PC-3 (cell line): ENCODE measurements around the gene SCAPER.
A peak's percentile ranks its signal among the peaks of the same experiment; 100 is the strongest.
"Not testable (repeated sequence)": the region's sequence is repeated elsewhere in the genome, so short reads cannot be mapped to it uniquely, and the experiment has no call there.

Source experiments
- EZH2 ChIP-seq: fragments of 300-600 bp; sonication (generic); IDR thresholded peaks from one replicate; pipeline ENCODE4 v1.6.1; 2017; ENCODE audit warnings: antibody characterized with exemption, mild to moderate bottlenecking, low read length; ENCODE audit not compliant: unreplicated experiment
- EZH2phosphoT487 ChIP-seq: fragments of 300-600 bp; sonication (generic); IDR thresholded peaks from 2 replicates; pipeline ENCODE4 v1.6.1; 2018; ENCODE audit warnings: mild to moderate bottlenecking, antibody characterized with exemption, low read length, borderline replicate concordance
- TF ChIP-seq, protein P1 (sequence below): fragments of 300-600 bp; sonication (generic); conservative IDR thresholded peaks from 2 replicates; pipeline ENCODE4 v1.5.1; 2017; ENCODE audit warnings: antibody characterized with exemption, low read depth, mild to moderate bottlenecking, low read length

DNA sequence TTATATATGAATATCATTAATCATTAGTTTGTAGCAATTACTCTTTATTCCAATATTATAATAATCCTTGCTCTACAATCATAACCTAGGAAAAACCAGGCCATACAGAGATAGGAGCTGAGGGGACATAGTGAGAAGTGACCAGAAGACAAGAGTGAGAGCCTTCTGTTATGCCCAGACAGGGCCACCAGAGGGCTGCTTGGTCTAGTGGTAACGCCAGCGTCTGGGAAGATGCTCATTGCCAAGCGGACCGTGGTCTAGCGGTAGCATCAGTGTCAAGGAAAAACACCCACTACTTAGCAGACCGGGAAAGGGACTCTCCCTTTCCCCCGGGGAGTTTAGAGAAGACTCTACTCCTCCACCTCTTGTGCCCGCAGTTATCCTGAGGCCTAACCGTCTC is 172.8 kb downstream of the SCAPER start:
- not testable (repeated sequence) for TF ChIP-seq EZH2phosphoT487, EZH2
- TF ChIP-seq, protein P1, sequence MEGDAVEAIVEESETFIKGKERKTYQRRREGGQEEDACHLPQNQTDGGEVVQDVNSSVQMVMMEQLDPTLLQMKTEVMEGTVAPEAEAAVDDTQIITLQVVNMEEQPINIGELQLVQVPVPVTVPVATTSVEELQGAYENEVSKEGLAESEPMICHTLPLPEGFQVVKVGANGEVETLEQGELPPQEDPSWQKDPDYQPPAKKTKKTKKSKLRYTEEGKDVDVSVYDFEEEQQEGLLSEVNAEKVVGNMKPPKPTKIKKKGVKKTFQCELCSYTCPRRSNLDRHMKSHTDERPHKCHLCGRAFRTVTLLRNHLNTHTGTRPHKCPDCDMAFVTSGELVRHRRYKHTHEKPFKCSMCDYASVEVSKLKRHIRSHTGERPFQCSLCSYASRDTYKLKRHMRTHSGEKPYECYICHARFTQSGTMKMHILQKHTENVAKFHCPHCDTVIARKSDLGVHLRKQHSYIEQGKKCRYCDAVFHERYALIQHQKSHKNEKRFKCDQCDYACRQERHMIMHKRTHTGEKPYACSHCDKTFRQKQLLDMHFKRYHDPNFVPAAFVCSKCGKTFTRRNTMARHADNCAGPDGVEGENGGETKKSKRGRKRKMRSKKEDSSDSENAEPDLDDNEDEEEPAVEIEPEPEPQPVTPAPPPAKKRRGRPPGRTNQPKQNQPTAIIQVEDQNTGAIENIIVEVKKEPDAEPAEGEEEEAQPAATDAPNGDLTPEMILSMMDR = peak; percentile 27; the same call in 1 of the 2 replicates
